H1 (cell line): ENCODE data around the gene CAV1. TPM values are rescaled to one million over a fixed set of nuclear protein-coding genes. Genes with fewer than 3 reads are reported as not detected.

Experiments
- ATF2 ChIP-seq: IDR thresholded peaks from 2 replicates; pipeline ENCODE4 v1.6.1; 2012; ENCODE audit warnings: low read length, inconsistent platforms
- NRF1 ChIP-seq: IDR thresholded peaks from 2 replicates; pipeline ENCODE4 v1.6.1; 2011; ENCODE audit warnings: mild to moderate bottlenecking, low read depth, low read length, improper control_type of control experiment
- TAF1 ChIP-seq: IDR thresholded peaks from 2 replicates; pipeline ENCODE4 v1.6.1; 2011; ENCODE audit warnings: mild to moderate bottlenecking, low read depth, low read length
- USF2 ChIP-seq: IDR thresholded peaks from 2 replicates; pipeline ENCODE4 v1.6.1; 2011; ENCODE audit warnings: low read length, improper control_type of control experiment
- polyA plus RNA-seq, 7 experiments: library from polyadenylated mRNA; depleted of rRNA in 3 of 7; stranded (reverse) in 5 of 7; unstranded in 2 of 7; fragments of >200 nt in 5 of 7; fragments of 200-250 nt in 2 of 7; gene quantifications; 1 replicate in 5 of 7; 2 replicates in 1 of 7; 4 replicates in 1 of 7; pipeline versions ENCODE4 v1.2.1 to v1.2.3, GENCODE V29; 2011 to 2013; ENCODE audit warnings: missing spikeins in 2 of 7, mixed read lengths in 2 of 7
- total RNA-seq: library from RNA; stranded (reverse); fragmentation: NEBNext Ultra II Directional; extraction: Animal tissue kit (Norgen Biotek cat#: 25700); gene quantifications from 2 replicates; pipeline ENCODE4 v1.2.1, GENCODE V29; 2021

Gene CAV1
- total and polyA plus RNA-seq, 2 of the 8 experiments (the other 6 are each of a cell fraction or from before 2014, with no cell fraction given) = 16.3 to 21.8 TPM

GRCh38 chr7:116544487-116544886, 19.7 kb downstream of the CAV1 start (continued):
- TF ChIP-seq USF2 = no peak
- no peak for TF ChIP-seq NRF1
- TF ChIP-seq TAF1 = no peak
- no peak for TF ChIP-seq ATF2
